GM12878 (cell line): Measurements from ENCODE around the gene PPP1R7. TPM values are rescaled to one million over a fixed set of nuclear protein-coding genes. Genes with fewer than 3 reads are reported as not detected.

Source experiments
- ATF3 ChIP-seq: IDR thresholded peaks from 2 replicates; pipeline ENCODE4 v1.6.1; 2011; ENCODE audit warnings: low read depth, mild to moderate bottlenecking, low read length, moderate library complexity, borderline replicate concordance; ENCODE audit errors: extremely low read depth
- CBX3 ChIP-seq: fragments of 200-600 bp; sonication (generic); IDR thresholded peaks from 2 replicates; pipeline ENCODE4 v1.6.1; 2016; ENCODE audit warnings: low read depth, borderline replicate concordance
- CHD4 ChIP-seq: fragments of 200-600 bp; sonication (generic); IDR thresholded peaks from 2 replicates; pipeline ENCODE4 v1.6.1; 2016; ENCODE audit warnings: mild to moderate bottlenecking
- DPF2 ChIP-seq: fragments of 450-650 bp; IDR thresholded peaks from 2 replicates; pipeline ENCODE4 v1.6.1; 2017; ENCODE audit warnings: mild to moderate bottlenecking
- FOXK2 ChIP-seq: fragments of 450-650 bp; IDR thresholded peaks from 2 replicates; pipeline ENCODE4 v1.6.1; 2017; ENCODE audit warnings: mild to moderate bottlenecking, moderate library complexity
- HCFC1 ChIP-seq: fragments of 150-350 bp; IDR thresholded peaks from 2 replicates; pipeline ENCODE4 v1.6.1; 2014; ENCODE audit warnings: low read length
- HSF1 ChIP-seq: fragments of 150-350 bp; IDR thresholded peaks from 2 replicates; pipeline ENCODE4 v1.6.1; 2014; ENCODE audit warnings: mild to moderate bottlenecking, low read depth, low read length
- MEF2A ChIP-seq: IDR thresholded peaks from 2 replicates; pipeline ENCODE4 v1.6.1; 2011; ENCODE audit warnings: low read depth, mild to moderate bottlenecking, low read length, moderate library complexity; ENCODE audit not compliant: insufficient read depth
- MXI1 ChIP-seq: fragments of 150-350 bp; IDR thresholded peaks from 2 replicates; pipeline ENCODE4 v1.6.1; 2011; ENCODE audit warnings: low read depth, mild to moderate bottlenecking, inconsistent platforms, low read length, improper control_type of control experiment
- NBN ChIP-seq: fragments of 450-650 bp; IDR thresholded peaks from 2 replicates; pipeline ENCODE4 v1.6.1; 2016
- NR2C2 ChIP-seq: IDR thresholded peaks from 2 replicates; pipeline ENCODE4 v1.6.1; 2011; ENCODE audit warnings: borderline replicate concordance, low read depth; ENCODE audit not compliant: control insufficient read depth, insufficient read length
- POLR2AphosphoS5 ChIP-seq: IDR thresholded peaks from 2 replicates; pipeline ENCODE4 v1.6.1; 2011; ENCODE audit warnings: mild to moderate bottlenecking, low read length, inconsistent platforms
- SMAD5 ChIP-seq: IDR thresholded peaks from 2 replicates; pipeline ENCODE4 v1.6.1; 2016; ENCODE audit warnings: antibody characterized with exemption, low read depth
- SREBF2 ChIP-seq: IDR thresholded peaks from 2 replicates; pipeline ENCODE4 v1.6.1; 2012; ENCODE audit warnings: mild to moderate bottlenecking, low read length
- STAT1 ChIP-seq: fragments of 450-650 bp; conservative IDR thresholded peaks from 2 replicates; pipeline ENCODE4 v1.6.1; 2014; ENCODE audit warnings: antibody characterized with exemption, mild to moderate bottlenecking
- polyA plus RNA-seq, 11 experiments: library from polyadenylated mRNA; depleted of rRNA in 4 of 11; unstranded in 6 of 11; stranded (reverse) in 5 of 11; fragments of >200 nt; fragmentation: Nextera tagmentation in 4 of 11; fragmentation: Illumina TruSeq in 1 of 11; extraction: Ambion mirVana in 4 of 11; extraction: Trizol in 1 of 11; gene quantifications; 1 replicate in 1 of 11; 2 replicates in 10 of 11; pipeline versions ENCODE4 v1.2.1 to v1.2.3, GENCODE V29; 2011 to 2016; ENCODE audit warnings: inconsistent platforms in 2 of 11, missing spikeins in 2 of 11, low read depth in 1 of 11
- total RNA-seq, 4 experiments: library from RNA; depleted of rRNA in 3 of 4; stranded (reverse); fragments of >200 nt in 3 of 4; fragmentation: Illumina TruSeq in 1 of 4; extraction: Trizol in 1 of 4; gene quantifications; 2 replicates each; pipeline versions ENCODE4 v1.2.1 to v1.2.3, GENCODE V29; 2013 to 2021

PPP1R7 gene
- total and polyA plus RNA-seq, 10 of the 15 experiments (the other 5 are each of a cell fraction or from before 2014, with no cell fraction given) = 78.5 to 174 (median 93.7) TPM

- TF ChIP-seq CBX3 (no peak), NBN (no peak), HSF1 (no peak), FOXK2 (no peak), CHD4 (no peak), SREBF2 (no peak), DPF2 (0 out of 2 replicates have a peak, but pooled peaks have one; percentile 35), MXI1 (peak; percentile 60; the same call in 1 of the 2 replicates), POLR2AphosphoS5 (peak; percentile 49), STAT1 (peak; percentile 74; the same call in 1 of the 2 replicates), SMAD5 (no peak), ATF3 (no peak), NR2C2 (no peak), HCFC1 (no peak), MEF2A (peak; percentile 72)
- TF ChIP-seq, all 136 proteins: peak for 29
Measured at GRCh38 chr2:241112592-241112991, 37.7 kb upstream of the PPP1R7 start (continued).
